Ectodermal cell (in vitro differentiated cells): ENCODE measurements around the gene SAT2.
"Not testable (repeated sequence)": the region's sequence is repeated elsewhere in the genome, so short reads cannot be mapped to it uniquely, and the experiment has no call there.

Experiments used
- H3K27ac ChIP-seq: 2 replicates; pipeline ENCODE4 v1.7.0; 2013; ENCODE audit warnings: mild to moderate bottlenecking, low read depth, low read length; ENCODE audit not compliant: insufficient read depth, poor library complexity, severe bottlenecking
- H3K27me3 ChIP-seq: 2 replicates; pipeline ENCODE4 v1.7.0; 2013; ENCODE audit warnings: mild to moderate bottlenecking, low read length; ENCODE audit not compliant: insufficient read depth, control insufficient read depth, poor library complexity, severe bottlenecking
- H3K36me3 ChIP-seq: one replicate; pipeline ENCODE4 v1.7.0; 2013; ENCODE audit warnings: low read length; ENCODE audit not compliant: control insufficient read depth, insufficient read depth
- H3K4me1 ChIP-seq: one replicate; pipeline ENCODE4 v1.7.0; 2013; ENCODE audit warnings: low read length; ENCODE audit not compliant: control insufficient read depth, insufficient read depth
- H3K4me3 ChIP-seq: 2 replicates; pipeline ENCODE4 v1.7.0; 2013; ENCODE audit warnings: low read depth, low read length, control low read depth; ENCODE audit not compliant: insufficient read depth
- H3K9me3 ChIP-seq: 2 replicates; pipeline ENCODE4 v1.7.0; 2013; ENCODE audit warnings: mild to moderate bottlenecking, low read length, moderate library complexity; ENCODE audit not compliant: control insufficient read depth
- WGBS, 2 experiments: methylation state at CpG; one replicate each; pipeline ENCODE4 v1.1.7; 2013; ENCODE audit warnings: missing lambda C conversion rate in 2 of 2; 5-methylcytosine and 5-hydroxymethylcytosine counted together

Gene SAT2

GRCh38 chr17:7636163-7636562, 8.5 kb upstream of the SAT2 start:
- H3K4me3 ChIP-seq = no peak overlapping the region
- no peaks in the 10 kb centered on the region for H3K36me3 ChIP-seq
- H3K4me1 ChIP-seq = no peaks in the 10 kb centered on the region
- no peaks in the 10 kb centered on the region for H3K27me3 ChIP-seq
- no peaks in the 10 kb centered on the region for H3K9me3 ChIP-seq
- WGBS, 2 experiments = 58 to 61% methylated on average over 5 of the region's 5 CpGs
- H3K27ac ChIP-seq = no peak overlapping the region

GRCh38 chr17:7634384-7634783, 6.8 kb upstream of the SAT2 start:
- H3K4me1 ChIP-seq = no peaks in the 10 kb centered on the region
- no peaks in the 10 kb centered on the region for H3K9me3 ChIP-seq
- 47 to 48% methylated on average over 5 of the region's 5 CpGs for WGBS, 2 experiments
- no peak overlapping the region for H3K27ac ChIP-seq
- H3K36me3 ChIP-seq = no peaks in the 10 kb centered on the region
- H3K27me3 ChIP-seq = no peaks in the 10 kb centered on the region
- H3K4me3 ChIP-seq = no peak overlapping the region

- Histone ChIP-seq H3K4me3 (no peak overlapping the region), H3K27ac (no peak overlapping the region)
- 84% methylated on average over 2 of the region's 2 CpGs for WGBS, 2 experiments
These were observed 5.5 kb upstream of the SAT2 start for GRCh38 chr17:7633093-7633492.

GRCh38 chr17:7632492-7632894, 4.9 kb upstream of the SAT2 start:
- H3K27me3 ChIP-seq = no peaks in the 10 kb centered on the region
- H3K4me1 ChIP-seq = no peaks in the 10 kb centered on the region
- H3K9me3 ChIP-seq = no peaks in the 10 kb centered on the region
- H3K4me3 ChIP-seq = no peak overlapping the region
- 37 to 40% methylated on average over 6 of the region's 6 CpGs for WGBS, 2 experiments
- no peak overlapping the region for H3K27ac ChIP-seq
- no peaks in the 10 kb centered on the region for H3K36me3 ChIP-seq

More at GRCh38 chr17:7633093-7633492, 5.5 kb upstream of the SAT2 start:
- no peaks in the 10 kb centered on the region for H3K36me3 ChIP-seq
- H3K9me3 ChIP-seq = no peaks in the 10 kb centered on the region
- no peaks in the 10 kb centered on the region for H3K4me1 ChIP-seq
- no peaks in the 10 kb centered on the region for H3K27me3 ChIP-seq

GRCh38 chr17:7631398-7632380, 4.1 kb upstream of the SAT2 start:
- Histone ChIP-seq H3K36me3 (no peaks in the 10 kb centered on the region), H3K27me3 (no peaks in the 10 kb centered on the region), H3K4me1 (peaks cover 2% of the 10 kb centered on the region), H3K4me3 (no peak overlapping the region), H3K27ac (no peak overlapping the region), H3K9me3 (no peaks in the 10 kb centered on the region)
- WGBS, 2 experiments = 93% methylated on average over 11 of the region's 11 CpGs

- H3K36me3 ChIP-seq = no peaks in the 10 kb centered on the region
- WGBS, 2 experiments = 86% methylated on average over 13 of the region's 13 CpGs
- no peak within 1 kb of the TSS for H3K27ac ChIP-seq
- H3K4me3 ChIP-seq = no peak within 1 kb of the TSS
- no peaks in the 10 kb centered on the region for H3K27me3 ChIP-seq
- H3K4me1 ChIP-seq = peaks cover 7% of the 10 kb centered on the region
- H3K9me3 ChIP-seq = no peaks in the 10 kb centered on the region
These were observed 2.4 kb upstream of the SAT2 start, which contains the start of gene SHBG for GRCh38 chr17:7629939-7630571. TSS of gene SHBG (plus strand) at chr17:7630135. CDS start at chr17:7630173, 38 bp downstream.

GRCh38 chr17:7626956-7627249, 718 bp downstream of the SAT2 start:
- no peaks in the 10 kb centered on the region for H3K27me3 ChIP-seq
- peak overlapping the region; percentile 94 for H3K27ac ChIP-seq
- peaks cover 7% of the 10 kb centered on the region for H3K4me1 ChIP-seq
- no peaks in the 10 kb centered on the region for H3K9me3 ChIP-seq
- WGBS, 2 experiments = 21 to 26% methylated on average over 6 of the region's 6 CpGs
- H3K36me3 ChIP-seq = no peaks in the 10 kb centered on the region
- peak overlapping the region; percentile 90 for H3K4me3 ChIP-seq

- peaks cover 7% of the 10 kb centered on the region for H3K4me1 ChIP-seq
- no peaks in the 10 kb centered on the region for H3K36me3 ChIP-seq
- WGBS, 2 experiments = 91 to 93% methylated on average over 7 of the region's 7 CpGs
- no peaks in the 10 kb centered on the region for H3K9me3 ChIP-seq
- H3K27ac ChIP-seq = no peak overlapping the region
- no peaks in the 10 kb centered on the region for H3K27me3 ChIP-seq
- peak overlapping the region; percentile 90 for H3K4me3 ChIP-seq
These were observed 1.3 kb downstream of the SAT2 start for GRCh38 chr17:7626307-7626706.

- 96% methylated on average over 16 of the region's 16 CpGs for WGBS, 2 experiments
- not testable (repeated sequence) for H3K4me1 ChIP-seq, H3K36me3 ChIP-seq, H3K27ac ChIP-seq, H3K27me3 ChIP-seq, H3K9me3 ChIP-seq, H3K4me3 ChIP-seq
These were observed 1.9 kb downstream of the SAT2 start for GRCh38 chr17:7625749-7626148.

GRCh38 chr17:7623661-7624060, 4.0 kb downstream of the SAT2 start:
- no peak overlapping the region for H3K4me3 ChIP-seq
- no peaks in the 10 kb centered on the region for H3K9me3 ChIP-seq
- H3K4me1 ChIP-seq = peaks cover 7% of the 10 kb centered on the region
- H3K27me3 ChIP-seq = no peaks in the 10 kb centered on the region
- no peaks in the 10 kb centered on the region for H3K36me3 ChIP-seq
- no peak overlapping the region for H3K27ac ChIP-seq
- WGBS, 2 experiments = 89 to 90% methylated on average over 5 of the region's 5 CpGs
